Measurements from ENCODE around the gene SEZ6L2. TPM values are rescaled to one million over a fixed set of nuclear protein-coding genes. Genes with fewer than 3 reads are reported as not detected.

The SEZ6L2 gene
- total and polyA plus RNA-seq, 8 donors = 12.6 to 38.8 (median 18.3) TPM

- ATAC-seq (no peak), FAIRE-seq (no peak)
- 82 to 85% methylated on average over 2 of the region's 2 CpGs for WGBS, 2 donors
These were observed 10.0 kb upstream of the SEZ6L2 start for GRCh38 chr16:29909391-29909790.

GRCh38 chr16:29908719-29909220, 9.4 kb upstream of the SEZ6L2 start:
- no peak for FAIRE-seq
- 84 to 98% methylated on average over 2 of the region's 2 CpGs for WGBS, 2 donors
- H3K36me3 ChIP-seq = no peaks in the 10 kb centered on the region
- no peak for ATAC-seq
- no peak overlapping the region for H3K4me3 ChIP-seq
- H3K4me1 ChIP-seq = no peaks in the 10 kb centered on the region
- DNase-seq = no peak
- intact Hi-C loops (cut with DNase I) = no loop called here
- H3K27ac ChIP-seq = no peak overlapping the region
- no peaks in the 10 kb centered on the region for H3K27me3 ChIP-seq
- TF ChIP-seq CTCF (IDR thresholded peaks at IDR 0.05) = no peak
- H3K9me3 ChIP-seq = no peaks in the 10 kb centered on the region

More at GRCh38 chr16:29909391-29909790, 10.0 kb upstream of the SEZ6L2 start:
- Histone ChIP-seq H3K4me1 (no peaks in the 10 kb centered on the region), H3K27ac (no peak overlapping the region), H3K27me3 (no peaks in the 10 kb centered on the region), H3K9me3 (no peaks in the 10 kb centered on the region), H3K4me3 (no peak overlapping the region), H3K36me3 (no peaks in the 10 kb centered on the region)
- DNase-seq = no peak
- TF ChIP-seq CTCF (IDR thresholded peaks at IDR 0.05) = no peak
- intact Hi-C loops (cut with DNase I) = no loop called here

GRCh38 chr16:29907973-29908372, 8.6 kb upstream of the SEZ6L2 start:
- no peak for DNase-seq
- Histone ChIP-seq H3K27ac (no peak overlapping the region), H3K9me3 (no peaks in the 10 kb centered on the region), H3K36me3 (no peaks in the 10 kb centered on the region), H3K4me3 (no peak overlapping the region), H3K27me3 (no peaks in the 10 kb centered on the region), H3K4me1 (no peaks in the 10 kb centered on the region)
- ATAC-seq = no peak
- no peak for FAIRE-seq
- intact Hi-C loops (cut with DNase I) = no loop called here
- TF ChIP-seq CTCF (IDR thresholded peaks at IDR 0.05) = no peak
- WGBS, 2 donors = 77 to 78% methylated on average over 2 of the region's 2 CpGs

GRCh38 chr16:29906520-29907244, 7.3 kb upstream of the SEZ6L2 start:
- ATAC-seq (no peak), FAIRE-seq (no peak), DNase-seq (peak in 1 of 6 donors; percentile 56)
- Histone ChIP-seq H3K27me3 (no peaks in the 10 kb centered on the region), H3K9me3 (no peaks in the 10 kb centered on the region), H3K27ac (no peak overlapping the region), H3K36me3 (no peaks in the 10 kb centered on the region), H3K4me1 (no peaks in the 10 kb centered on the region), H3K4me3 (no peak overlapping the region)
- WGBS, 2 donors = 84 to 85% methylated on average over 23 of the region's 23 CpGs
- TF ChIP-seq CTCF (IDR thresholded peaks at IDR 0.05) = no peak
- intact Hi-C loops (cut with DNase I) = no loop called here

- intact Hi-C loops (cut with DNase I) = no loop called here
- no peaks in the 10 kb centered on the region for H3K27me3 ChIP-seq
- no peak overlapping the region for H3K27ac ChIP-seq
- peaks cover 0 to 5% (median 0%) of the 10 kb centered on the region in 3 donors for H3K4me1 ChIP-seq
- H3K9me3 ChIP-seq = no peaks in the 10 kb centered on the region
- no peak for TF ChIP-seq CTCF (IDR thresholded peaks at IDR 0.05)
- H3K4me3 ChIP-seq = no peak overlapping the region
- ATAC-seq (no peak), FAIRE-seq (no peak), DNase-seq (peak in 1 of 6 donors; percentile 61)
- no peaks in the 10 kb centered on the region for H3K36me3 ChIP-seq
- 73 to 84% methylated on average over 13 of the region's 13 CpGs for WGBS, 2 donors
These were observed 6.3 kb upstream of the SEZ6L2 start for GRCh38 chr16:29905668-29906067.
